Type B pancreatic cell (in vitro differentiated cells): Measurements from ENCODE around the gene HDAC9. TPM values are rescaled to one million over a fixed set of nuclear protein-coding genes. Genes with fewer than 3 reads are reported as not detected.

Source experiments
- DNase-seq: peaks from one replicate; pipeline ENCODE4 v3.0.0; 2021; ENCODE audit warnings: mixed read lengths; ENCODE audit not compliant: unreplicated experiment; ENCODE audit errors: extremely low spot score
- H3K27ac Mint-ChIP-seq: 2 replicates; pipeline ENCODE4 v1.8.0; 2021; ENCODE audit warnings: mild to moderate bottlenecking, mixed read lengths
- H3K27me3 Mint-ChIP-seq: 2 replicates; pipeline ENCODE4 v1.8.0; 2021; ENCODE audit warnings: mixed read lengths
- H3K36me3 Mint-ChIP-seq: 2 replicates; pipeline ENCODE4 v1.8.0; 2021; ENCODE audit warnings: mixed read lengths
- H3K4me1 Mint-ChIP-seq: one replicate; pipeline ENCODE4 v1.8.0; 2021; ENCODE audit warnings: mixed read lengths; ENCODE audit not compliant: unreplicated experiment
- H3K4me3 Mint-ChIP-seq: 2 replicates; pipeline ENCODE4 v1.8.0; 2021; ENCODE audit warnings: mild to moderate bottlenecking, mixed read lengths
- H3K9me3 Mint-ChIP-seq: 2 replicates; pipeline ENCODE4 v1.8.0; 2021; ENCODE audit warnings: mixed read lengths
- CTCF ChIP-seq: fragments of 200-600 bp; sonication (generic); conservative IDR thresholded peaks from 2 replicates; pipeline ENCODE4 v1.5.0; 2021; ENCODE audit warnings: antibody characterized with exemption, mild to moderate bottlenecking
- total RNA-seq: library from RNA; stranded (reverse); gene quantifications from 2 replicates; pipeline ENCODE4 v1.2.1, GENCODE V29; 2021; ENCODE audit warnings: low replicate concordance

The HDAC9 gene
- total RNA-seq, 1 donor from 2014 or later, result 6.8 TPM

GRCh38 chr7:18886832-18887231 is 391.3 kb downstream of the HDAC9 start:
- TF ChIP-seq CTCF, result no peak
- no peak for DNase-seq
- H3K4me1 Mint-ChIP-seq, result peaks cover 7% of the 10 kb centered on the region
- no peaks in the 10 kb centered on the region for H3K36me3 Mint-ChIP-seq
- H3K27me3 Mint-ChIP-seq, result no peaks in the 10 kb centered on the region
- H3K4me3 Mint-ChIP-seq, result no peak overlapping the region
- no peak overlapping the region for H3K27ac Mint-ChIP-seq
- H3K9me3 Mint-ChIP-seq, result peaks cover 6% of the 10 kb centered on the region

GRCh38 chr7:18889436-18889835 is 393.9 kb downstream of the HDAC9 start:
- Mint-ChIP-seq H3K4me1 (peaks cover 7% of the 10 kb centered on the region), H3K36me3 (no peaks in the 10 kb centered on the region), H3K27ac (no peak overlapping the region), H3K27me3 (no peaks in the 10 kb centered on the region), H3K9me3 (peaks cover 6% of the 10 kb centered on the region), H3K4me3 (no peak overlapping the region)
- no peak for TF ChIP-seq CTCF
- DNase-seq, result no peak

- no peak for TF ChIP-seq CTCF
- no peaks in the 10 kb centered on the region for H3K36me3 Mint-ChIP-seq
- no peak for DNase-seq
- H3K27me3 Mint-ChIP-seq, result no peaks in the 10 kb centered on the region
- no peak overlapping the region for H3K27ac Mint-ChIP-seq
- peaks cover 6% of the 10 kb centered on the region for H3K9me3 Mint-ChIP-seq
- H3K4me1 Mint-ChIP-seq, result peaks cover 7% of the 10 kb centered on the region
- H3K4me3 Mint-ChIP-seq, result no peak overlapping the region
These were observed 394.6 kb downstream of the HDAC9 start for GRCh38 chr7:18890134-18890533.

GRCh38 chr7:18890885-18891621 is 395.5 kb downstream of the HDAC9 start:
- Mint-ChIP-seq H3K27ac (no peak overlapping the region), H3K4me1 (peaks cover 7% of the 10 kb centered on the region), H3K9me3 (peaks cover 6% of the 10 kb centered on the region), H3K4me3 (no peak overlapping the region), H3K27me3 (no peaks in the 10 kb centered on the region), H3K36me3 (no peaks in the 10 kb centered on the region)
- no peak for TF ChIP-seq CTCF
- no peak for DNase-seq

GRCh38 chr7:18893156-18893555 is 397.6 kb downstream of the HDAC9 start:
- no peaks in the 10 kb centered on the region for H3K36me3 Mint-ChIP-seq
- H3K4me1 Mint-ChIP-seq, result peaks cover 7% of the 10 kb centered on the region
- peaks cover 6% of the 10 kb centered on the region for H3K9me3 Mint-ChIP-seq
- no peak for TF ChIP-seq CTCF
- DNase-seq, result no peak
- no peaks in the 10 kb centered on the region for H3K27me3 Mint-ChIP-seq
- no peak overlapping the region for H3K4me3 Mint-ChIP-seq
- H3K27ac Mint-ChIP-seq, result no peak overlapping the region
